ENCODE results near the gene ZNF280B.

ZNF280B gene

GRCh38 chr22:22479999-22480532 is 28.5 kb downstream of the ZNF280B start:
- TF ChIP-seq ARNTL (CRISPR knock-in tag; IDR thresholded peaks at IDR 0.05; ENCODE audit: borderline replicate concordance, low read depth) (no peak), SNAI2 (CRISPR knock-in tag; IDR thresholded peaks at IDR 0.05) (no peak), BACH2 (CRISPR knock-in tag; IDR thresholded peaks at IDR 0.05; ENCODE audit: borderline replicate concordance) (no peak), CREB5 (CRISPR knock-in tag; IDR thresholded peaks at IDR 0.05; ENCODE audit: low read depth) (no peak), ZNF8 (CRISPR knock-in tag; IDR thresholded peaks at IDR 0.05) (no peak), ISL1 (CRISPR knock-in tag; IDR thresholded peaks at IDR 0.05) (no peak), CSRNP3 (CRISPR knock-in tag; IDR thresholded peaks at IDR 0.05) (no peak), ESRRG (CRISPR knock-in tag; IDR thresholded peaks at IDR 0.05) (no peak), RARB (CRISPR knock-in tag; IDR thresholded peaks at IDR 0.05) (no peak), PPARA (CRISPR knock-in tag; IDR thresholded peaks at IDR 0.05; ENCODE audit: borderline replicate concordance) (no peak), TOX (CRISPR knock-in tag; IDR thresholded peaks at IDR 0.05; ENCODE audit: borderline replicate concordance) (no peak)
- ATAC-seq, result no peak

- TF ChIP-seq BACH2 (CRISPR knock-in tag; IDR thresholded peaks at IDR 0.05; ENCODE audit: borderline replicate concordance) (no peak), PATZ1 (CRISPR knock-in tag; IDR thresholded peaks at IDR 0.05; ENCODE audit: borderline replicate concordance) (no peak), ZNF565 (CRISPR knock-in tag; conservative IDR thresholded peaks at IDR 0.05; ENCODE audit: low read depth) (no peak), ZNF70 (CRISPR knock-in tag; IDR thresholded peaks at IDR 0.05) (no peak), TOX (CRISPR knock-in tag; IDR thresholded peaks at IDR 0.05; ENCODE audit: borderline replicate concordance) (no peak), ZFP3 (CRISPR knock-in tag; IDR thresholded peaks at IDR 0.05) (no peak), ISL1 (CRISPR knock-in tag; IDR thresholded peaks at IDR 0.05) (no peak), CSRNP3 (CRISPR knock-in tag; IDR thresholded peaks at IDR 0.05) (no peak), RARB (CRISPR knock-in tag; IDR thresholded peaks at IDR 0.05) (no peak), ZNF8 (CRISPR knock-in tag; IDR thresholded peaks at IDR 0.05) (no peak), ZFP30 (CRISPR knock-in tag; IDR thresholded peaks at IDR 0.05) (no peak), TCF4 (CRISPR knock-in tag; IDR thresholded peaks at IDR 0.05; ENCODE audit: borderline replicate concordance) (no peak), SNAI2 (CRISPR knock-in tag; IDR thresholded peaks at IDR 0.05) (no peak), GLIS3 (CRISPR knock-in tag; IDR thresholded peaks at IDR 0.05) (no peak)
- no peak for ATAC-seq
Observed at GRCh38 chr22:22479116-22479515, 29.4 kb downstream of the ZNF280B start.

GRCh38 chr22:22478470-22478869 is 30.1 kb downstream of the ZNF280B start:
- TF ChIP-seq RARB (CRISPR knock-in tag; IDR thresholded peaks at IDR 0.05) (no peak), TCF4 (CRISPR knock-in tag; IDR thresholded peaks at IDR 0.05; ENCODE audit: borderline replicate concordance) (no peak)

GRCh38 chr22:22474733-22475132 is 33.8 kb downstream of the ZNF280B start:
- no peak for ATAC-seq
- TF ChIP-seq ZNF70 (CRISPR knock-in tag; IDR thresholded peaks at IDR 0.05) (no peak), OSR1 (CRISPR knock-in tag; IDR thresholded peaks at IDR 0.05) (no peak), TSHZ2 (CRISPR knock-in tag; IDR thresholded peaks at IDR 0.05) (no peak), ZNF565 (CRISPR knock-in tag; conservative IDR thresholded peaks at IDR 0.05; ENCODE audit: low read depth) (no peak), CREB5 (CRISPR knock-in tag; IDR thresholded peaks at IDR 0.05; ENCODE audit: low read depth) (no peak), PPARA (CRISPR knock-in tag; IDR thresholded peaks at IDR 0.05; ENCODE audit: borderline replicate concordance) (no peak), ISL1 (CRISPR knock-in tag; IDR thresholded peaks at IDR 0.05) (no peak), TCF4 (CRISPR knock-in tag; IDR thresholded peaks at IDR 0.05; ENCODE audit: borderline replicate concordance) (no peak), PATZ1 (CRISPR knock-in tag; IDR thresholded peaks at IDR 0.05; ENCODE audit: borderline replicate concordance) (no peak), CSDC2 (CRISPR knock-in tag; IDR thresholded peaks at IDR 0.05) (no peak), ZFP30 (CRISPR knock-in tag; IDR thresholded peaks at IDR 0.05) (no peak)

More at GRCh38 chr22:22478470-22478869, 30.1 kb downstream of the ZNF280B start:
- ATAC-seq, result no peak
